H1 (cell line): ENCODE data around the gene MED12L. TPM values are rescaled to one million over a fixed set of nuclear protein-coding genes. Genes with fewer than 3 reads are reported as not detected.

Experiments
- ASH2L ChIP-seq: fragments of 200-600, 300-600 bp; sonication (generic); IDR thresholded peaks from one replicate; pipeline ENCODE4 v1.7.1; 2017; ENCODE audit warnings: low read length
- BRCA1 ChIP-seq: IDR thresholded peaks from 2 replicates; pipeline ENCODE4 v1.6.1; 2012; ENCODE audit warnings: low read depth, low read length, improper control_type of control experiment
- CBX5 ChIP-seq: fragments of 300-800, 300-1000 bp; sonication (generic); IDR thresholded peaks from 2 replicates; pipeline ENCODE4 v1.7.1; 2016; ENCODE audit warnings: antibody characterized with exemption, low read length, low read depth
- CEBPB ChIP-seq: IDR thresholded peaks from 2 replicates; pipeline ENCODE4 v1.6.1; 2012; ENCODE audit warnings: low read depth, low read length
- JUN ChIP-seq: IDR thresholded peaks from 2 replicates; pipeline ENCODE4 v1.6.1; 2011; ENCODE audit warnings: low read depth, mild to moderate bottlenecking, improper control_type of control experiment, low read length
- NRF1 ChIP-seq: IDR thresholded peaks from 2 replicates; pipeline ENCODE4 v1.6.1; 2011; ENCODE audit warnings: mild to moderate bottlenecking, low read depth, low read length, improper control_type of control experiment
- POU5F1 ChIP-seq: IDR thresholded peaks from 2 replicates; pipeline ENCODE4 v1.6.1; 2011; ENCODE audit warnings: low read depth, mild to moderate bottlenecking, low read length, moderate library complexity
- polyA plus RNA-seq, 7 experiments: library from polyadenylated mRNA; depleted of rRNA in 3 of 7; stranded (reverse) in 5 of 7; unstranded in 2 of 7; fragments of >200 nt in 5 of 7; fragments of 200-250 nt in 2 of 7; gene quantifications; 1 replicate in 5 of 7; 2 replicates in 1 of 7; 4 replicates in 1 of 7; pipeline versions ENCODE4 v1.2.1 to v1.2.3, GENCODE V29; 2011 to 2013; ENCODE audit warnings: missing spikeins in 2 of 7, mixed read lengths in 2 of 7
- total RNA-seq: library from RNA; stranded (reverse); fragmentation: NEBNext Ultra II Directional; extraction: Animal tissue kit (Norgen Biotek cat#: 25700); gene quantifications from 2 replicates; pipeline ENCODE4 v1.2.1, GENCODE V29; 2021
- TF ChIP-seq, protein P1 (sequence below): IDR thresholded peaks from 2 replicates; pipeline ENCODE4 v1.6.1; 2011; ENCODE audit warnings: low read length, improper control_type of control experiment

The MED12L gene
- total and polyA plus RNA-seq, 2 of the 8 experiments (the other 6 are each of a cell fraction or from before 2014, with no cell fraction given) = 3.6 to 26.2 TPM

DNA sequence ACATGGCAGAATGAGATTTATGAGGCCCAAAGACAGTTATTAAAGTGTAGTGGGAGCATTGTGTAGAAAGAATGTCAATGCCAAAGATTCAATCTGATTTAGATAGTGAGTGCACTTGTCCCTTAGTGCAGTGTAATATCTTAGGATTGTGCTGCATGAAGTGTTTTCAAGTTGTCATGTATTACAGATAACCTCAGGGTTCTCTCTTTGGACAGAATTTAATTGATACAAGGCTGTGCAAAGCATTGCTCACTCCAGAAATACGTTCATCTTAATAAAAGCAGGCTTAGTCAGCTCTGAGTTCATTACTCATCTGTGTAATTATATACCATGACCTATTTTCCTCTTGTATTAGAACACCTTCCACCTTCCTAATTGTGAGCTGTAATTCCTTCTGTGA, 133.6 kb downstream of the MED12L start (continued):
- TF ChIP-seq POU5F1 (no peak), BRCA1 (no peak), CBX5 (no peak), ASH2L (no peak), JUN (no peak), CEBPB (no peak), NRF1 (no peak)
- TF ChIP-seq, protein P1, sequence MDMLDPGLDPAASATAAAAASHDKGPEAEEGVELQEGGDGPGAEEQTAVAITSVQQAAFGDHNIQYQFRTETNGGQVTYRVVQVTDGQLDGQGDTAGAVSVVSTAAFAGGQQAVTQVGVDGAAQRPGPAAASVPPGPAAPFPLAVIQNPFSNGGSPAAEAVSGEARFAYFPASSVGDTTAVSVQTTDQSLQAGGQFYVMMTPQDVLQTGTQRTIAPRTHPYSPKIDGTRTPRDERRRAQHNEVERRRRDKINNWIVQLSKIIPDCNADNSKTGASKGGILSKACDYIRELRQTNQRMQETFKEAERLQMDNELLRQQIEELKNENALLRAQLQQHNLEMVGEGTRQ = no peak
- TF ChIP-seq, all 59 proteins: peak for 0
